ENCODE data around the gene GPR50.

GPR50 gene

DNA sequence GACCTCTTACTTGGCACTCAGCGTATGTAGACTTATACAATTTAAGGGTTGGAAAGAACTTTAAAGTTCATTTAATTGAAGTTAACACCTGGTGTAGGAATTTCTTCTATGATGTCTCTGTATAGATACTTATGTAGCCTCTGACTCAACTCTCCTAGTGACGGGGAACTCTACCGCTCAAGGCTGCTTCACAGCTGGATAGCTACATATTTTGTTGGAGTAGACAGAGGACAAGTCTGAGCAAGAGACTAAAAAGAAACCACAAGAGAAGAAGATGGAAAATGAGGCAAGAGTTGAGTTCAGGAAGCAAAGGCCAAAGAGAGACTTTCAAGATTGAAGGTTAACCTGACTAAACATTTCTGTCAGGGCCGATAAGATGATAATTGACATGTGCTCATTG lies 52.6 kb downstream of the GPR50 start:
- DNase-seq, result no peak
